HCT116 (cell line): Measurements from ENCODE around the gene TXNRD3. TPM values are rescaled to one million over a fixed set of nuclear protein-coding genes. Genes with fewer than 3 reads are reported as not detected.

Experiments used
- ATAC-seq: fragments of 200-7000 bp; cut with Tn5 transposase; 2 replicates; pipeline ENCODE4 v1.9.1; 2020; ENCODE audit warnings: mild to moderate bottlenecking, moderate library complexity
- BruUV-seq: library from RNA; stranded (reverse); fragments of 400-500 nt; replicated peaks from 2 replicates; lab custom pipeline; 2021; lab: Mats Ljungman, UMichigan
- CTCF ChIA-PET: fragments of 300-600 bp; sonication (Branson Sonifier 250); formaldehyde crosslinking; loops from one replicate; lab custom pipeline; 2021; ENCODE audit warnings: antibody characterized with exemption; lab: Charles Lee
- POLR2A ChIA-PET: fragments of 300-600, 350-600 bp; sonication (Branson Sonifier 250); formaldehyde crosslinking; loops from one replicate; lab custom pipeline; 2021; ENCODE audit warnings: antibody characterized with exemption; lab: Charles Lee
- RAD21 ChIA-PET, 2 experiments: fragments of 300-600 bp; sonication (Branson Sonifier 250); formaldehyde crosslinking; loops; one replicate each; lab custom pipeline; 2023; ENCODE audit warnings: low total read pairs in 2 of 2; ENCODE audit not compliant: uncharacterized antibody in 2 of 2, unreplicated experiment in 2 of 2, low non-redundant PET in 1 of 2; lab: Charles Lee
- DNase-seq: peaks from one replicate; pipeline ENCODE4 v3.0.0-alpha.2; 2010; ENCODE audit warnings: low read depth, low spot score
- H2AFZ ChIP-seq: fragments of 200-600 bp; shearing (Covaris generic), sonication (generic); 2 replicates; pipeline ENCODE4 v1.6.1; 2017; ENCODE audit warnings: low read depth, mixed run types, mixed read lengths, antibody characterized with exemption, low read length; ENCODE audit not compliant: poor library complexity, severe bottlenecking
- H3K27ac ChIP-seq: 2 replicates; pipeline ENCODE4 v1.5.1; 2012; ENCODE audit warnings: low read depth, low read length
- H3K27me3 ChIP-seq: fragments of 200-600 bp; sonication (generic); 2 replicates; pipeline ENCODE4 v1.6.1; 2016; ENCODE audit warnings: mixed run types, low read length, mixed read lengths; ENCODE audit not compliant: insufficient read depth
- H3K36me3 ChIP-seq, 2 experiments: fragments of 200-500 bp in 1 of 2; fragments of 200-600 bp in 1 of 2; sonication (Bioruptor generic) in 1 of 2; sonication (generic) in 1 of 2; 2 replicates each; pipeline versions ENCODE4 v1.5.1 to v1.6.1; 2014 to 2016; ENCODE audit warnings: low read length in 2 of 2, inconsistent platforms in 1 of 2, mixed read lengths in 1 of 2, mixed run types in 1 of 2; ENCODE audit not compliant: insufficient read depth in 2 of 2, control insufficient read depth in 1 of 2
- H3K4me1 ChIP-seq, 2 experiments: fragments of 200-600 bp in 1 of 2; sonication (generic) in 1 of 2; 2 replicates each; pipeline versions ENCODE4 v1.5.1 to v1.6.1; 2012 to 2017; ENCODE audit warnings: low read length in 2 of 2, inconsistent platforms in 1 of 2, mild to moderate bottlenecking in 1 of 2, mixed read lengths in 1 of 2, mixed run types in 1 of 2, moderate library complexity in 1 of 2; ENCODE audit not compliant: insufficient read depth in 2 of 2, control insufficient read depth in 1 of 2
- H3K4me2 ChIP-seq: fragments of 200-600 bp; sonication (generic); 2 replicates; pipeline ENCODE4 v1.6.1; 2017; ENCODE audit warnings: mixed run types, low read length, mixed read lengths
- H3K4me3 ChIP-seq, 2 experiments: fragments of 200-600 bp in 1 of 2; sonication (generic) in 1 of 2; replicated peaks in 1 of 2; 2 replicates each; pipeline ENCODE4 v1.5.1; 2011 to 2016; ENCODE audit warnings: low read length in 2 of 2, control low read depth in 1 of 2, low read depth in 1 of 2, mild to moderate bottlenecking in 1 of 2, mixed read lengths in 1 of 2, mixed run types in 1 of 2
- H3K79me2 ChIP-seq: fragments of 200-600 bp; sonication (generic); 2 replicates; pipeline ENCODE4 v1.6.1; 2017; ENCODE audit warnings: mild to moderate bottlenecking, mixed run types, low read length, moderate library complexity, mixed read lengths; ENCODE audit not compliant: insufficient read depth
- H3K9ac ChIP-seq: fragments of 200-600 bp; sonication (generic); 2 replicates; pipeline ENCODE4 v1.6.1; 2016; ENCODE audit warnings: low read length, mixed read lengths
- H3K9me2 ChIP-seq: fragments of 200-600 bp; sonication (generic), shearing (Covaris generic); 2 replicates; pipeline ENCODE4 v1.6.1; 2017; ENCODE audit warnings: mixed run types, mild to moderate bottlenecking, moderate library complexity; ENCODE audit not compliant: insufficient read depth
- H3K9me3 ChIP-seq, 2 experiments: fragments of 200-500 bp in 1 of 2; fragments of 200-600 bp in 1 of 2; sonication (Bioruptor generic) in 1 of 2; sonication (generic) in 1 of 2; 2 replicates each; pipeline ENCODE4 v1.6.1; 2014 to 2017; ENCODE audit warnings: low read length in 2 of 2, mixed read lengths in 2 of 2, inconsistent platforms in 1 of 2, low read depth in 1 of 2, mild to moderate bottlenecking in 1 of 2, mixed run types in 1 of 2, moderate library complexity in 1 of 2; ENCODE audit not compliant: control insufficient read depth in 1 of 2, insufficient read depth in 1 of 2
- H4K20me1 ChIP-seq: fragments of 200-600 bp; sonication (generic), shearing (Covaris generic); 2 replicates; pipeline ENCODE4 v1.6.1; 2017; ENCODE audit warnings: mixed run types, mild to moderate bottlenecking, moderate library complexity; ENCODE audit not compliant: insufficient read depth
- CBX3 ChIP-seq: IDR thresholded peaks from 2 replicates; pipeline ENCODE4 v1.6.1; 2012; ENCODE audit warnings: low read depth
- CEBPB ChIP-seq: IDR thresholded peaks from 2 replicates; pipeline ENCODE4 v1.6.1; 2012; ENCODE audit warnings: low read depth
- EGR1 ChIP-seq: IDR thresholded peaks from 2 replicates; pipeline ENCODE4 v1.6.1; 2012; ENCODE audit warnings: low read depth
- EZH2 ChIP-seq: fragments of 200-600 bp; sonication (generic); IDR thresholded peaks from 2 replicates; pipeline ENCODE4 v1.6.1; 2017; ENCODE audit warnings: antibody characterized with exemption, mixed run types
- FOSL1 ChIP-seq: IDR thresholded peaks from 2 replicates; pipeline ENCODE4 v1.6.1; 2012; ENCODE audit warnings: low read depth
- JUND ChIP-seq: IDR thresholded peaks from 2 replicates; pipeline ENCODE4 v1.6.1; 2012
- POLR2A ChIP-seq: IDR thresholded peaks from 2 replicates; pipeline ENCODE4 v1.7.0; 2011; ENCODE audit warnings: borderline replicate concordance; ENCODE audit not compliant: insufficient read depth, insufficient read length; ENCODE audit errors: extremely low read depth
- POLR2AphosphoS5 ChIP-seq: IDR thresholded peaks from 2 replicates; pipeline ENCODE4 v1.6.1; 2011; ENCODE audit warnings: mild to moderate bottlenecking, low read depth, low read length, moderate library complexity
- SIN3A ChIP-seq: IDR thresholded peaks from 2 replicates; pipeline ENCODE4 v1.6.1; 2012; ENCODE audit warnings: low read depth
- SP1 ChIP-seq: IDR thresholded peaks from 2 replicates; pipeline ENCODE4 v1.6.1; 2012; ENCODE audit warnings: low read depth
- SRF ChIP-seq: IDR thresholded peaks from 2 replicates; pipeline ENCODE4 v1.6.1; 2012; ENCODE audit warnings: low read depth
- ZNF274 ChIP-seq: fragments of 200-500 bp; sonication (Bioruptor generic); IDR thresholded peaks from 2 replicates; pipeline ENCODE4 v1.6.1; 2014; ENCODE audit warnings: mild to moderate bottlenecking, low read depth, low read length, inconsistent platforms
- intact Hi-C: fragments of 100-400 bp; cut with micrococcal nuclease; formaldehyde crosslinking; loops from 2 replicates; pipeline ENCODE4 v1.10.0; 2022
- total RNA-seq: library from RNA; stranded (reverse); gene quantifications from one replicate; pipeline ENCODE4 v1.2.1, GENCODE V29; 2021; ENCODE audit not compliant: unreplicated experiment
- TF ChIP-seq, protein P1 (sequence below): IDR thresholded peaks from 2 replicates; pipeline ENCODE4 v1.6.1; 2012; ENCODE audit warnings: low read depth
- TF ChIP-seq, protein P2 (sequence below): IDR thresholded peaks from 2 replicates; pipeline ENCODE4 v1.6.1; 2012
- TF ChIP-seq, protein P3 (sequence below): IDR thresholded peaks from 2 replicates; pipeline ENCODE4 v1.6.1; 2011; ENCODE audit warnings: mild to moderate bottlenecking, low read length, moderate library complexity; ENCODE audit not compliant: insufficient replicate concordance; ENCODE audit errors: extremely low read depth

Gene TXNRD3
- total RNA-seq, 1 experiment from 2014 or later, result 19.3 TPM

DNA sequence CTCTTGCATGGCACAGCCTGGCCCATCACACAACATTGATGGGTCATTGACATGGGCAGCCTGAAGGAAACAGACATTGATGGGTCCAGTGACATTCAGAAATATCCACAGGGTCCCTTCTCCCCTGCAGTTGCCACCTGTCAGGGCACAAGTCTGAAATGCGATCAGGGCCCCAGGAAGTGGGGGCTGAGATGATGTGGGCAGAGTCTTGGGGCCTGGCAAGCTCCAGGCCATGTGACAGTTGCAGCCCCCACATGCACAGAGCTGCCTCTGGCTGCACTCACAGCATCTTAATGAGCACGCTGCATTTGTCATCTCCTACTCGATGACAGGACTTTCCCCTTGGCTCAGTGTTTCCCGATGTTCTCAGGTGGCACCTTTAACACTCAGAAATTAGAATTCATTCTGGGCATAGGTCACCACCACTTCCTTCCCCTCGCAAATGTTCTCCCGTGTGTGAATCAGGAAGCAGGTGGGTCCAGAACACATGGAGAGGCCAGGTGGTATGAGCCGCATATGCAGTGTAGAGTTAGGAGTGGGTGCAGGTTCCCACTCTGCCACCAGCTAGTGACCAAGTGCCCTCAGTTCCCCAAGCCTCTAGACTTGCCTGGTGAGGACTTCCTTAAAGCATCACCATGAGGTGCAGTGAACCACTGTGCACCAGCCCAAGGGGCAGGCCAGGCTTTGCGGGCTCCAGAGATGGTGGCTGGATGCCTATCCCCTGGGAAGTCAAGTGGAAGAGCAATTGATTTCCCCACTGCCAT lies 1.6 kb upstream of the TXNRD3 start (continued):
- TF ChIP-seq SIN3A (no peak), POLR2A (no peak)

DNA sequence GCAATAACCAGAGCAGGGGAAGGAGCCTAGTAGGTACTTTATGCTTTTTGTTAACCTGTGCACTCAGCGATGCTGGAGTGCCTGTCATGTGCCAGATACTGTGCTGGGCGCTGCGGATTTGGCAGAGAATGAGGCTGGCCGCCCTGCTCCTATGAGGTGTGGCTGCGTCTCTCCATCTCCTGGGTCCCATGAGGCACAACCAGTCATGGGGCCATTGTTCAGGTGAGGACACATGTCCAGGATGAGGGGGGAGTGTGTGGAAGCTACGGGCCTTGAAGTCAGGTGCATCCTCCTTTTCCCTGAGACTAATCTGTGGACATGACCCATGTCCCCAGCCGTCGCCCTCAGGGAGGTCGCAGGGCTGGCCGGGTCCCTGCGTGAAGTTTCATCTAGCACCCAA lies 963 bp upstream of the TXNRD3 start:
- ATAC-seq (no peak), DNase-seq (no peak)
- Histone ChIP-seq H3K4me3 (no peak overlapping the region), H3K36me3 (no peaks in the 10 kb centered on the region; a peak in 1 of 4 replicates), H3K9me2 (no peaks in the 10 kb centered on the region), H3K79me2 (peaks cover 7% of the 10 kb centered on the region; the same call in 1 of the 2 replicates), H4K20me1 (no peaks in the 10 kb centered on the region), H3K4me2 (no peak overlapping the region), H3K9me3 (peaks cover 0 to 3% of the 10 kb centered on the region in 2 experiments; a peak in 1 of 4 replicates), H3K4me1 (peaks cover 2 to 16% of the 10 kb centered on the region in 2 experiments; a peak in 3 of 4 replicates), H3K27ac (no peak overlapping the region), H2AFZ (no peak overlapping the region), H3K9ac (no peak overlapping the region), H3K27me3 (no peaks in the 10 kb centered on the region)
- RAD21 ChIA-PET, result no interaction called here
- intact Hi-C loops, result no loop called here
- no peak for TF ChIP-seq CEBPB
- TF ChIP-seq, protein P1, sequence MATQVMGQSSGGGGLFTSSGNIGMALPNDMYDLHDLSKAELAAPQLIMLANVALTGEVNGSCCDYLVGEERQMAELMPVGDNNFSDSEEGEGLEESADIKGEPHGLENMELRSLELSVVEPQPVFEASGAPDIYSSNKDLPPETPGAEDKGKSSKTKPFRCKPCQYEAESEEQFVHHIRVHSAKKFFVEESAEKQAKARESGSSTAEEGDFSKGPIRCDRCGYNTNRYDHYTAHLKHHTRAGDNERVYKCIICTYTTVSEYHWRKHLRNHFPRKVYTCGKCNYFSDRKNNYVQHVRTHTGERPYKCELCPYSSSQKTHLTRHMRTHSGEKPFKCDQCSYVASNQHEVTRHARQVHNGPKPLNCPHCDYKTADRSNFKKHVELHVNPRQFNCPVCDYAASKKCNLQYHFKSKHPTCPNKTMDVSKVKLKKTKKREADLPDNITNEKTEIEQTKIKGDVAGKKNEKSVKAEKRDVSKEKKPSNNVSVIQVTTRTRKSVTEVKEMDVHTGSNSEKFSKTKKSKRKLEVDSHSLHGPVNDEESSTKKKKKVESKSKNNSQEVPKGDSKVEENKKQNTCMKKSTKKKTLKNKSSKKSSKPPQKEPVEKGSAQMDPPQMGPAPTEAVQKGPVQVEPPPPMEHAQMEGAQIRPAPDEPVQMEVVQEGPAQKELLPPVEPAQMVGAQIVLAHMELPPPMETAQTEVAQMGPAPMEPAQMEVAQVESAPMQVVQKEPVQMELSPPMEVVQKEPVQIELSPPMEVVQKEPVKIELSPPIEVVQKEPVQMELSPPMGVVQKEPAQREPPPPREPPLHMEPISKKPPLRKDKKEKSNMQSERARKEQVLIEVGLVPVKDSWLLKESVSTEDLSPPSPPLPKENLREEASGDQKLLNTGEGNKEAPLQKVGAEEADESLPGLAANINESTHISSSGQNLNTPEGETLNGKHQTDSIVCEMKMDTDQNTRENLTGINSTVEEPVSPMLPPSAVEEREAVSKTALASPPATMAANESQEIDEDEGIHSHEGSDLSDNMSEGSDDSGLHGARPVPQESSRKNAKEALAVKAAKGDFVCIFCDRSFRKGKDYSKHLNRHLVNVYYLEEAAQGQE, result no peak
- TF ChIP-seq SP1, result no peak
- no peak for TF ChIP-seq ZNF274
- TF ChIP-seq EGR1, result no peak
- TF ChIP-seq SIN3A, result no peak
- TF ChIP-seq SRF, result no peak
- no peak for TF ChIP-seq POLR2AphosphoS5
- no peak for TF ChIP-seq JUND
- no peak for TF ChIP-seq CBX3
- no peak for TF ChIP-seq EZH2
- TF ChIP-seq, protein P2, sequence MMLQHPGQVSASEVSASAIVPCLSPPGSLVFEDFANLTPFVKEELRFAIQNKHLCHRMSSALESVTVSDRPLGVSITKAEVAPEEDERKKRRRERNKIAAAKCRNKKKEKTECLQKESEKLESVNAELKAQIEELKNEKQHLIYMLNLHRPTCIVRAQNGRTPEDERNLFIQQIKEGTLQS, result no peak
- TF ChIP-seq, protein P3, sequence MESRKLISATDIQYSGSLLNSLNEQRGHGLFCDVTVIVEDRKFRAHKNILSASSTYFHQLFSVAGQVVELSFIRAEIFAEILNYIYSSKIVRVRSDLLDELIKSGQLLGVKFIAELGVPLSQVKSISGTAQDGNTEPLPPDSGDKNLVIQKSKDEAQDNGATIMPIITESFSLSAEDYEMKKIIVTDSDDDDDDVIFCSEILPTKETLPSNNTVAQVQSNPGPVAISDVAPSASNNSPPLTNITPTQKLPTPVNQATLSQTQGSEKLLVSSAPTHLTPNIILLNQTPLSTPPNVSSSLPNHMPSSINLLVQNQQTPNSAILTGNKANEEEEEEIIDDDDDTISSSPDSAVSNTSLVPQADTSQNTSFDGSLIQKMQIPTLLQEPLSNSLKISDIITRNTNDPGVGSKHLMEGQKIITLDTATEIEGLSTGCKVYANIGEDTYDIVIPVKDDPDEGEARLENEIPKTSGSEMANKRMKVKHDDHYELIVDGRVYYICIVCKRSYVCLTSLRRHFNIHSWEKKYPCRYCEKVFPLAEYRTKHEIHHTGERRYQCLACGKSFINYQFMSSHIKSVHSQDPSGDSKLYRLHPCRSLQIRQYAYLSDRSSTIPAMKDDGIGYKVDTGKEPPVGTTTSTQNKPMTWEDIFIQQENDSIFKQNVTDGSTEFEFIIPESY, result no peak
- TF ChIP-seq FOSL1, result no peak
- CTCF ChIA-PET, result no interaction called here
- POLR2A ChIA-PET, result no interaction called here
- no TSS peak for BruUV-seq
